ENCODE results near the gene REXO4.

REXO4 gene

GRCh38 chr9:133449760-133450159 lies 31.9 kb upstream of the REXO4 start:
- DNase-seq, result no peak

- no peak for DNase-seq
Measured at GRCh38 chr9:133448487-133448972, 30.7 kb upstream of the REXO4 start.

GRCh38 chr9:133445293-133445969 lies 27.6 kb upstream of the REXO4 start:
- DNase-seq, result no peak

DNA sequence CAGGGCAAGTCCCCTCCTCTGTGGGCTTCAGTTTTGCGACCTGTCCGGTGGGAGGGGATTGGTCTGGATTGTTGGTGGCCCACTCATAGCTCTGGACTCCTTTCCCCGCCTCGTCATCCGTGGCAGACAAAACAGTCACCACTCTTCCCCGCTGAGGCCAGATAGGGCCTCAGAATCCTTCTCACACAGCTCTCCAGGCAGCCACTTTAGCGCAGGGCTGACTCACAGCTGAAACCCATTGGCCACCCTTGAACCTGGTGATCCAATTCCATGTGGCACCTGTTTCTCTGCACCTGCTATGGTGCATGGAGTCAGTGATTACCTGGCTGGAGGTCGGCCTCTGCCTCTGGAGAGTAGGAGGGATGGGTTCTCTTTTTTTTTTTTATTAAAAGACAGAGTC lies 26.2 kb upstream of the REXO4 start:
- no peak for DNase-seq

GRCh38 chr9:133443248-133443647 lies 25.4 kb upstream of the REXO4 start:
- DNase-seq, result no peak

DNA sequence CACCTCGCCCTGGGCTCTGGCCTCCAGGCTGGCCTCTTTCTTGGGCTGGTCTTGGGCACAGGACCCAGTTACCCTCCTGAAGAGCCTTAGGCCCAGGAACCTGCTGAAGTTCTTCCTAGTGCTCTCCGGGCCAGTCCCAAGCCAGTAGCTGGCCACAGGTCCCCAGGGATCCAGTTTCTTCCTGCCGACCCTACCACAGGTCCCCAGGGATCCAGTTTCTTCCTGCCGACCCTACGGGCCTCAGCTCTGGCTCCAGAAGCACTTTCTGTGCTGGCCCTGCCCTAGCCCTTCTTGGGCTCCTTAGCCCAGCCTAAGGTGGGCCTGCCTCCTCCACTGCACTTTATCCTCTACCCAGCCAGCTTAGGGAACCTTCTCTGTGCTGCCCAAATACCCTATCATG lies 23.8 kb upstream of the REXO4 start:
- no peak for DNase-seq

GRCh38 chr9:133440874-133441273 lies 23.1 kb upstream of the REXO4 start:
- no peak for DNase-seq

DNA sequence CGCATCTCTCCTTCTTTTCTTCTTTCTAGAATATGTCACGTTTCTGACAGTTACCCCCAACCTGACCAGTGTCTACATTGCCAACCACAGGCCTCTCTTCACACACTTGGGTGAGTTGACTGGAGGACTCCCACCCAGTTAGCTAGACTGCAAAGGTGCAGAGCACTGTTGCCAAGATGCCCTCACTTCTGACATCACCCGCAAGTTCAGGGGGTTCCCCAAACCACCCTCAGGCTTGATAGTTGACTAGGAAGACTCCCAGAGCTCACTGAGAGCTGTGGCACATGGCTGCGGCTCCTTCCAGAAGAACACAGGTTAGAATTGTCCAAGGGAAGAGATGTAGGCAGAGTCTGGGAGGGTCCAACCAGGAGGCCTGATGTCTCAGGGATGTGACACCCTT lies 21.5 kb upstream of the REXO4 start:
- DNase-seq, result no peak

DNA sequence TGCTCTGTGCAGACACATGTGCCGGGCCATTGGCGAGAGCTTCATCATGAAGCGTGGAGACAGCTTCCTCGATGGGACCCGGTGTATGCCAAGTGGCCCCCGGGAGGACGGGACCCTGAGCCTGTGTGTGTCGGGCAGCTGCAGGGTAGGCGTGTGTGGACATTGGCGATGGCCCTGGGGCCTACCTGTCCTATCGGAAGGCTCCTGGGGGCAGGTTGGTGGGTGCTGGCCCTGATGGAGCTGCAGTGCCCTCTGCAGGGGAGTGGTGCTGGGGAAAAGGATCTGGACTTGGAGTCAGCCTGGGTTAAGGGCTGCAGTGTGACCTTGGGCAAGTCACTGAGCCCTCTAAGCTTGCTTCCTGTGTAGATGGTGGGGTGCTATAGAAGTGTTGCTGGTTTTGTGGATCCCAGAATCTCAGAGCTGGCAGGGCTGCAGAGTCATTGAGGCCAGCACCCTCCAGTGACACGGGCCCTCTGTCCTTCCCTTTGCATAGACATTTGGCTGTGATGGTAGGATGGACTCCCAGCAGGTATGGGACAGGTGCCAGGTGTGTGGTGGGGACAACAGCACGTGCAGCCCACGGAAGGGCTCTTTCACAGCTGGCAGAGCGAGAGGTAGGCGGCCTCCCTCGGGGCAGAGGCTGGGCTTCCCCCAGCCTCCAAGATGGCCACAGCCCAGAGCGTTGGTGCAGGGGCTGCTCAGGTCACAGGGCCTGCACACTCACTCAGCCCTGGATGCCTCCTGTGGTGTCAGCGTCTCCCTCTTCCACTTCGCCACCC lies 20.1 kb upstream of the REXO4 start:
- no peak for DNase-seq

- DNase-seq, result no peak
Measured at GRCh38 chr9:133436681-133437080, 18.9 kb upstream of the REXO4 start.

DNA sequence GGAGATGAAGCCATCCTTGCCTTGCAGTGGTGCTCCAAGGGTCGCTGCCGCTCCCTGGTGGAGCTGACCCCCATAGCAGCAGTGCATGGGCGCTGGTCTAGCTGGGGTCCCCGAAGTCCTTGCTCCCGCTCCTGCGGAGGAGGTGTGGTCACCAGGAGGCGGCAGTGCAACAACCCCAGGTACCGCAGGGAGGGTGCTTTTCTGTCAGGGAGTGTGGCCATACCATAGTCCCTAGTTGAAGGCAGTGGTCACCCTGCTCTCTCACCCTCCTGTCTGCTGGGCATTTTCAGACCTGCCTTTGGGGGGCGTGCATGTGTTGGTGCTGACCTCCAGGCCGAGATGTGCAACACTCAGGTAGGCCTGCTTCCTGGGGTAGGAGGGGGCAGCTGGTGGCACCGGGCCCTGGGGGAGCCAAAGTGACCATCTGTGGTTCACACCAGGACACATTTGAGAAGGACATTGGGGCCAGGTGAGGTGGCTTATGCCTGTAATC lies 15.6 kb upstream of the REXO4 start:
- DNase-seq, result no peak

DNA sequence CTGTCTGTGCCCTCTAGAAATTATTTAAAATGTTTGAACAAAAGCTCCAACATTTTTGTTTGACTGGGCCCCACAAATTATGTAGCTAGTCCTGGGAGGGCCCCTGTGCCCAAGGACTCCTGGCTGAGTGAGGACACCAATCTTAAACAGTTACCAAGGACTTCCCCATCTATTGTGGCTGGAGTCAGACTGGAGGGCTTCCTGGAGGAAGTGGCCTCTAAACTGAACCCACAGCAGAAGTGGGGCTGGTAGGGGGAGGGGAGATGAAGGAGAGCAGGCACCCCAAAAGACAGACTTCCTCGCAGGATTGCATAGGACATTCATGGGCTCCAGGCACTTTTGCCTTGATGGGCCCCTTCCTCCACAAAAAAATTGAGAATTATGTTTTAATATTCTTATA lies 12.4 kb upstream of the REXO4 start:
- no peak for DNase-seq

GRCh38 chr9:133429641-133430161 lies 11.9 kb upstream of the REXO4 start:
- DNase-seq, result no peak

GRCh38 chr9:133429214-133429613 lies 11.4 kb upstream of the REXO4 start:
- DNase-seq, result no peak

DNA sequence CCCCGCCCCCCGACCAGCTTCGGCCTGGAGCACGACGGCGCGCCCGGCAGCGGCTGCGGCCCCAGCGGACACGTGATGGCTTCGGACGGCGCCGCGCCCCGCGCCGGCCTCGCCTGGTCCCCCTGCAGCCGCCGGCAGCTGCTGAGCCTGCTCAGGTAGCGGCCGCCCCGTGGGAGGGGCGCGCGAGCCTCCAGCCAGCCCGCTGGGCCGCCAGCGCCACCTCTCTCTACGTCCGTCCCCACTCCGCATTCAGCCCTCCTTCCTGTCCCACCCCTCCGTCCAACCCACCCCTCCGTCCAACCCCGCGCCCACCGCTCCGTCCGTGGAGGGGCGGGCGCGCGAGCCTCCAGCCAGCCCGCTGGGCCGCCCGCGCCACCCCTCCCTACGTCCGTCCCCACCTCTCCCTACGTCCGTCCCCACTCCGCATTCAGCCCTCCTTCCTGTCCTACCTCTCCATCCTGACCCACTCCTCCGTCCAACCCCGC lies 10.8 kb upstream of the REXO4 start:
- no peak for DNase-seq

DNA sequence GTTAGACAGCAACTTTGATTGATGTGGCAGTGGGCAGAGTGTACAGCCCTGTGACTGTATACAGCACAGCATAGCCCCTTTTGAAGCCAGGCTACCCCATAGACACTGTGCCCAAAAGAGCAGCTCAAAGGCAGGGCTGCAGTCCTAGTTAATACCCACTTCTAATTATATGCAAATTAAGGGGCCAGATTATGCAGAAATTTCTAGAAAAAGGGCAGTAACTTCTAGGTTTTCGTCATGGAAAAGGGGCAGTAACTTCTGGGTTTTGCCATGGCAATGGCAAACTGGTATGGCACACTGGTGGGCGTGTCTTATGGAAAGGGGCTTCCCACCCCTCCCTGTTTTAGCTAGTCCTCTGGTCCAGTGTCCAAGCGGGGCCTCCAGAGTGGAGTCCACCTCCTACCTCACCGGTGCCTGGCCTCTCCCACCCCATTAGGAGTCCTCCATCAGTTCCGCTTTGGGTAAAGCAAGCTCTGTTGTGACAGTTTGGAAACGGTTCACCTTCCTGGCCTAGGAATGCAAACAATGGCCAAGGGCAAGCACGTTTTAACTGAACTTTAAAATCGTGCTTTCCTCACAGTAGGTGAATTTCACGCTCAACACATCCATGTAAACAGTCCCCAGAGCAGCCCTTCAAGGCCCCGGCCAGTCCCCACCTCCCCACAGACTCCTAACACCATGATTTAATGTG lies 10.0 kb upstream of the REXO4 start:
- DNase-seq, result no peak

DNA sequence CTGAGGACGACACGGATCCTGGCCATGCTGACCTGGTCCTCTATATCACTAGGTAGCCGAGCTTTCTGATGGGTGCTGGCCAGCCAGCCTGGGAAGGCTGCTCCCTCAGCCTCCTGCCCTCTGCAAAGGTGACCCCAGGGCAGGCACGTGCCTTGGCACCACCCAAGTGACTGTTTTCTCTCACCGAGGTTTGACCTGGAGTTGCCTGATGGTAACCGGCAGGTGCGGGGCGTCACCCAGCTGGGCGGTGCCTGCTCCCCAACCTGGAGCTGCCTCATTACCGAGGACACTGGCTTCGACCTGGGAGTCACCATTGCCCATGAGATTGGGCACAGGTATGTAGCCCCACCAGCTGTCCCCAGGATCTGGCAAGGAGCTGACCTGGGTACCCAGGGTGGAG lies 8.2 kb upstream of the REXO4 start:
- DNase-seq, result no peak

DNA sequence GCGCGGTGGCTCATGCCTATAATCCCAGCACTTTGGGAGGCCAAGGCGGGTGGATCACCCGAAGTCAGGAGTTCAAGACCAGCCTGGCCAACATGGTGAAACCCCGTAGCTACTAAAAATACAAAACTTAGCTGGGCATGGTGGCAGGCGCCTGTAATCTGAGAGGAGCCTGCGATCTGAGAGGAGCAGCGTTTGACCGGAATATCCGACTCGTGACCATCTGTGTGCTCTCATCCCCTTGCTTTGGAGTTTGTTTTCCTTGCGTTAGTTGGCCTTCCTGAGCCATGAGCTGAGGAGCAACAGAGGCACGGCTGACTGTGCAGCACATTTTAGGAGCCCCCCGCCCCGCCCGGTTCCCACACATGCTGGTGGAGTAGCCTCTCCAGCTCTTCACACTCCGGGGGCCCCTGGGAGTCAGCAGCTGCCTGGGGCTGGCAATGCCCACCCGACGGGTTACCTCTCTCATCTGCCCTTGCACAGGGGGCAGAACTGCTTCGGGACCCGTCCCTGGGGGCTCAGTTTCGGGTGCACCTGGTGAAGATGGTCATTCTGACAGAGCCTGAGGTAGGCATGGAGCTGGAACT lies 7.3 kb upstream of the REXO4 start:
- no peak for DNase-seq

DNA sequence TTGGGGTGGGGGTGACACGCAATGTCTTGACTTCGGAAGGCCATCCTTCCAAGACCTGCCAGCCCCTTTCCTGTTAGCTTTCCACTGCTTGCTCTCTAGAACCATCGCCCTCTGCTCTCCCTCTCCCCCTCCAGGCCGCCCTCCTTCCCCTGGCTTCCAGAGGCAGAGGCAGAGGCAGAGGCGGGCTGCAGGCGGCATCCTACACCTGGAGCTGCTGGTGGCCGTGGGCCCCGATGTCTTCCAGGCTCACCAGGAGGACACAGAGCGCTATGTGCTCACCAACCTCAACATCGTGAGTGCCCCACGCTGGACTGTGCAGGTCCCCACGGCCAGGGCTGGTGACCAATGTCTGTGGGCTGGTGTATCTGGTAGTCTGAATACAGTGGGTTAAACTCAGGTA lies 6.4 kb upstream of the REXO4 start:
- no peak for DNase-seq

- DNase-seq, result no peak
Measured at GRCh38 chr9:133423216-133423615, 5.4 kb upstream of the REXO4 start.

- no peak for DNase-seq
Measured at GRCh38 chr9:133421615-133422542, 4.1 kb upstream of the REXO4 start, which contains the start of gene ADAMTS13. ADAMTS13 (plus strand) TSS chr9:133422367; CDS start chr9:133422444, 77 bp downstream.

DNA sequence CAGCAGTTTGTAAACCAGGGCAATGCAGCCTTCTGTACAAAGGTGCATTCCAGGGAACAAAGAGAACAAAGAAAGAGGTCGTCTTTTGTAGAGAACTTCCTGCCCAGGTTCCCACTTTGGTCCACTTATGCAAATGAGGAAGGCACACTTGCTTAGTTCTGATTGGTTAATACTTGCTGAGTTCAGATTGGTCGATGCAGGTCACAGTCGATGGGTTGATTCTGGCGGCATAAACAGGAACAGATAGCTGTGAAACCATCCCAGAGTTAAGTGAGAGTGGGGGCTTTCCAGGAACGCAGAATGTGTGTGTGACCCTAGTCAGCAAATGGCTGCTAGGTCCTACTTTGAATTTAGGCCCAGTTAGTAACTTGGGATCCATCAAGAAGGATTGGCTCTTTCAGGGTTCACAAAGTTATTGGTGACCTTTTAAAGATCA lies 2.6 kb upstream of the REXO4 start:
- no peak for DNase-seq
